Esophagus muscularis mucosa (tissue), 4 donors: ENCODE data around the gene PFN4. TPM values are rescaled to one million over a fixed set of nuclear protein-coding genes. Genes with fewer than 3 reads are reported as not detected.
A peak's percentile ranks its signal among the peaks of the same experiment; 100 is the strongest.

Experiments
- DNase-seq: peaks from one replicate; pipeline ENCODE4 v3.0.0-alpha.2; 2017; ENCODE audit errors: extremely low spot score
- H3K27ac ChIP-seq, 4 donors: fragments of 200-600 bp; sonication (generic); replicated peaks in 1 of 4; 1 replicate in 3 of 4; 2 replicates in 1 of 4; pipeline ENCODE4 v1.5.1; 2016 to 2019; ENCODE audit warnings: mild to moderate bottlenecking in 1 of 4
- H3K27me3 ChIP-seq, 4 donors: fragments of 200-600 bp; sonication (generic); one replicate each; pipeline versions ENCODE4 v1.5.1 to v1.6.0; 2016 to 2019
- H3K36me3 ChIP-seq, 4 donors: fragments of 200-600 bp; sonication (generic); one replicate each; pipeline ENCODE4 v1.5.1; 2016 to 2019
- H3K4me1 ChIP-seq, 4 donors: fragments of 200-600 bp; sonication (generic); one replicate each; pipeline ENCODE4 v1.5.1; 2016 to 2019
- H3K4me3 ChIP-seq, 4 donors: fragments of 200-600 bp; sonication (generic); 1 replicate in 2 of 4; 2 replicates in 2 of 4; pipeline ENCODE4 v1.5.1; 2016 to 2019; ENCODE audit warnings: mild to moderate bottlenecking in 4 of 4, moderate library complexity in 1 of 4
- H3K9me3 ChIP-seq, 4 donors: fragments of 200-600 bp; sonication (generic); 1 replicate in 3 of 4; 2 replicates in 1 of 4; pipeline ENCODE4 v1.5.1; 2016 to 2019
- CTCF ChIP-seq, 3 experiments: fragments of 200-600 bp in 2 of 3; fragments of 450-650 bp in 1 of 3; sonication (generic) in 2 of 3; IDR thresholded peaks; one replicate each; pipeline ENCODE4 v1.5.1; 2017 to 2019; ENCODE audit warnings: antibody characterized with exemption in 3 of 3, mild to moderate bottlenecking in 2 of 3, moderate library complexity in 1 of 3
- EP300 ChIP-seq: sonication (generic); formaldehyde crosslinking; IDR thresholded peaks from one replicate; pipeline ENCODE4 v1.6.1; 2017; ENCODE audit warnings: antibody characterized with exemption
- POLR2A ChIP-seq: fragments of 450-650 bp; IDR thresholded peaks from one replicate; pipeline ENCODE4 v1.6.1; 2017; ENCODE audit warnings: antibody characterized with exemption, moderate library complexity, mild to moderate bottlenecking, low read depth
- POLR2AphosphoS5 ChIP-seq, 2 donors: sonication (generic); formaldehyde crosslinking; IDR thresholded peaks; one replicate each; pipeline ENCODE4 v1.6.1; 2017; ENCODE audit warnings: antibody characterized with exemption in 2 of 2
- WGBS: methylation state at CpG from one replicate; pipeline ENCODE4 v1.1.5; 2018; 5-methylcytosine and 5-hydroxymethylcytosine counted together
- intact Hi-C: fragments of 100-400 bp; cut with DNase I; formaldehyde crosslinking; loops from one replicate; pipeline ENCODE4 v1.15.1; 2023
- total RNA-seq, 4 donors: library from RNA; depleted of rRNA; stranded (reverse); fragments of >200 nt; gene quantifications; one replicate each; pipeline versions ENCODE4 v1.1.0 to v1.2.1, GENCODE V29; 2016

PFN4 gene
- total RNA-seq, 4 donors from 2014 or later: 0.83 TPM; not detected in 3

- DNase-seq: no peak
- TF ChIP-seq EP300 (no peak), POLR2A (no peak), POLR2AphosphoS5 (IDR thresholded peaks at IDR 0.05) (no peak), CTCF (IDR thresholded peaks at IDR 0.05) (no peak)
- intact Hi-C loops: loop anchor here (5.0 kb wide), 2 partner anchors 36 to 256 kb away; partner anchors contain the start of genes FKBP1B and WDCP
- Histone ChIP-seq H3K4me1 (peaks cover 7 to 23% (median 22%) of the 10 kb centered on the region in 4 donors), H3K36me3 (peaks cover 0 to 49% (median 28%) of the 10 kb centered on the region in 4 donors), H3K9me3 (no peaks in the 10 kb centered on the region), H3K27me3 (no peaks in the 10 kb centered on the region), H3K4me3 (peak overlapping the region in 2 of 4 donors; percentile 61 to 72), H3K27ac (peak overlapping the region; percentile 85 to 93 (median 92))
- WGBS: 85% methylated on average over 7 of the region's 8 CpGs
Measured at GRCh38 chr2:24082787-24083566, 40.2 kb downstream of the PFN4 start.

GRCh38 chr2:24080701-24081100 is 42.4 kb downstream of the PFN4 start:
- Histone ChIP-seq H3K4me3 (no peak overlapping the region), H3K36me3 (peaks cover 0 to 42% (median 23%) of the 10 kb centered on the region in 4 donors), H3K27me3 (no peaks in the 10 kb centered on the region), H3K9me3 (no peaks in the 10 kb centered on the region), H3K27ac (no peak overlapping the region), H3K4me1 (peaks cover 16 to 37% (median 33%) of the 10 kb centered on the region in 4 donors)
- DNase-seq: no peak
- TF ChIP-seq EP300 (no peak), POLR2AphosphoS5 (IDR thresholded peaks at IDR 0.05) (no peak), CTCF (IDR thresholded peaks at IDR 0.05) (no peak), POLR2A (no peak)
- intact Hi-C loops: loop anchor here (5.0 kb wide), 2 partner anchors 33 to 253 kb away; partner anchors contain the start of genes FKBP1B and WDCP
- WGBS: 52% methylated on average over 2 of the region's 2 CpGs

- peak overlapping the region; percentile 70 to 91 (median 74) for H3K4me3 ChIP-seq
- peaks cover 0 to 56% (median 32%) of the 10 kb centered on the region in 4 donors for H3K36me3 ChIP-seq
- WGBS: 77% methylated on average over 2 of the region's 2 CpGs
- no peaks in the 10 kb centered on the region for H3K9me3 ChIP-seq
- no peaks in the 10 kb centered on the region for H3K27me3 ChIP-seq
- TF ChIP-seq EP300: no peak
- TF ChIP-seq POLR2AphosphoS5 (IDR thresholded peaks at IDR 0.05): no peak
- no peak for TF ChIP-seq CTCF (IDR thresholded peaks at IDR 0.05)
- no peak for TF ChIP-seq POLR2A
- no peak for DNase-seq
- peak overlapping the region; percentile 88 to 96 (median 92) for H3K27ac ChIP-seq
- peaks cover 19 to 33% (median 25%) of the 10 kb centered on the region in 4 donors for H3K4me1 ChIP-seq
- intact Hi-C loops: loop anchor here (5.0 kb wide), 1 partner anchor 151 kb away; the partner anchor contains the start of gene ATAD2B
Measured at GRCh38 chr2:24077879-24078278, 45.3 kb downstream of the PFN4 start.

- Histone ChIP-seq H3K27ac (peak overlapping the region; percentile 88 to 96 (median 92)), H3K4me3 (peak overlapping the region; percentile 70 to 91 (median 74)), H3K9me3 (no peaks in the 10 kb centered on the region), H3K4me1 (peaks cover 19 to 35% (median 25%) of the 10 kb centered on the region in 4 donors), H3K27me3 (no peaks in the 10 kb centered on the region), H3K36me3 (peaks cover 0 to 56% (median 32%) of the 10 kb centered on the region in 4 donors)
- intact Hi-C loops: loop anchor here (5.0 kb wide), 1 partner anchor 150 kb away; the partner anchor contains the start of gene ATAD2B
- no peak for DNase-seq
- TF ChIP-seq POLR2A: no peak
- no peak for TF ChIP-seq POLR2AphosphoS5 (IDR thresholded peaks at IDR 0.05)
- whole genome bisulfite sequencing: 6% methylated on average over 9 of the region's 9 CpGs
Measured at GRCh38 chr2:24077535-24077877, 45.6 kb downstream of the PFN4 start.

- H3K27ac ChIP-seq: peak overlapping the region; percentile 88 to 96 (median 92)
- H3K9me3 ChIP-seq: no peaks in the 10 kb centered on the region
- 4% methylated on average over 37 of the region's 41 CpGs for WGBS
- no peak for TF ChIP-seq POLR2A
- TF ChIP-seq CTCF (IDR thresholded peaks at IDR 0.05): no peak
- no peak for TF ChIP-seq POLR2AphosphoS5 (IDR thresholded peaks at IDR 0.05)
- no peak for TF ChIP-seq EP300
- no peaks in the 10 kb centered on the region for H3K27me3 ChIP-seq
- H3K4me1 ChIP-seq: peaks cover 19 to 39% (median 25%) of the 10 kb centered on the region in 4 donors
- peaks cover 0 to 56% (median 32%) of the 10 kb centered on the region in 4 donors for H3K36me3 ChIP-seq
- DNase-seq: no peak
- intact Hi-C loops: loop anchor here (5.0 kb wide), 1 partner anchor 150 kb away; the partner anchor contains the start of gene ATAD2B
- H3K4me3 ChIP-seq: peak overlapping the region; percentile 70 to 91 (median 74)
Measured at GRCh38 chr2:24076849-24077534, 46.1 kb downstream of the PFN4 start.
